MG63 (cell line): ENCODE data around the gene VNN1. TPM values are rescaled to one million over a fixed set of nuclear protein-coding genes. Genes with fewer than 3 reads are reported as not detected.
"Not testable (repeated sequence)": the region's sequence is repeated elsewhere in the genome, so short reads cannot be mapped to it uniquely, and the experiment has no call there.

Experiments
- DNase-seq: peaks from one replicate; pipeline ENCODE4 v3.0.0-alpha.2; 2020
- H3K27me3 ChIP-seq: fragments of 250-450 bp; sonication (Bioruptor Pico); 2 replicates; pipeline ENCODE4 v1.5.1; 2020; ENCODE audit warnings: mild to moderate bottlenecking, moderate library complexity
- H3K36me3 ChIP-seq: fragments of 250-450 bp; sonication (Bioruptor Pico); 2 replicates; pipeline ENCODE4 v1.5.1; 2020; ENCODE audit warnings: mild to moderate bottlenecking, moderate library complexity
- H3K4me3 ChIP-seq: fragments of 250-450 bp; sonication (Bioruptor Pico); 2 replicates; pipeline ENCODE4 v1.5.1; 2020; ENCODE audit warnings: mild to moderate bottlenecking, moderate library complexity
- H3K9me3 ChIP-seq: fragments of 250-450 bp; sonication (Bioruptor Pico); 2 replicates; pipeline ENCODE4 v1.5.1; 2020; ENCODE audit warnings: mild to moderate bottlenecking, moderate library complexity
- total RNA-seq: library from RNA; depleted of rRNA; stranded (reverse); fragments of >200 nt; shearing (Covaris generic); gene quantifications from 2 replicates; pipeline ENCODE4 v1.2.3, GENCODE V29; 2014; ENCODE audit warnings: low replicate concordance

The VNN1 gene
- total RNA-seq, 1 experiment from 2014 or later = not detected

DNA sequence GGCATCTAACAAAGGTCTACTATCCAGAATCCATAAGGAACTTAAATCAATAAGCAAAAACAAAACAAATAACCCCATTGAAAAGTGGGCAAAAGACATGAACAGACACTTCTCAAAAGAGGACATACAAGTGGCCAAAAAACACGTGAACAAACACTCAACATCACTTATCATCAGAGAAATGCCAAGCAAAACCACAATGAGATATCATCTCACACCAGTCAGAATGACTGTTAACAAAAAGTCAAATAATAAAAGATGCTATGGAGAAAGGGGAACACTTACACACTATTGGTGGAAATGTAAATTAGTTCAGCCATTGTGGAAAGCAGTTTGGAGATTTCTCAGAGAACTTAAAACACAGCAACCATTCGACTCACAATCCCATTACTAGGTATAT is 19.4 kb upstream of the VNN1 start:
- DNase-seq = no peak
- Histone ChIP-seq H3K9me3 (no peaks in the 10 kb centered on the region), H3K27me3 (no peaks in the 10 kb centered on the region), H3K4me3 (no peak overlapping the region), H3K36me3 (no peaks in the 10 kb centered on the region)

DNA sequence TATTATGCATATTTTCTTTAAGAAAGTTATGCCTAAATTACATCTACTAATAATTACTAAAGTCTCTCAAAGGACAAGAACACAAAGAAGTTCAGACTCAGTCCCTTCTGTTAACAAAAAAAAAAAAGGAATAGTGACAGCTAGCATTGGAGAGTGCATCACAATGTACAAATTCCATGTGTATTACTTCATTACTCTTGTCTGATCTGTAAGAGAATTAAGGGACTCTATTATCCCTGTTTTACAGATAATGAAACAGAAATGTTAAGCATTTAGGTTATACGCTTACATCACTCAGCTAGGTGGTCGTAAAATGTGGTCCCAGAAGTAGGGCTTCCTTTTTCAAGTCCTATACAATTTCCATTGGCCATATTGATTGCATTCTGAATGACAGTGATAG is 17.2 kb upstream of the VNN1 start:
- Histone ChIP-seq H3K36me3 (no peaks in the 10 kb centered on the region), H3K4me3 (no peak overlapping the region), H3K9me3 (no peaks in the 10 kb centered on the region), H3K27me3 (no peaks in the 10 kb centered on the region)
- DNase-seq = no peak

DNA sequence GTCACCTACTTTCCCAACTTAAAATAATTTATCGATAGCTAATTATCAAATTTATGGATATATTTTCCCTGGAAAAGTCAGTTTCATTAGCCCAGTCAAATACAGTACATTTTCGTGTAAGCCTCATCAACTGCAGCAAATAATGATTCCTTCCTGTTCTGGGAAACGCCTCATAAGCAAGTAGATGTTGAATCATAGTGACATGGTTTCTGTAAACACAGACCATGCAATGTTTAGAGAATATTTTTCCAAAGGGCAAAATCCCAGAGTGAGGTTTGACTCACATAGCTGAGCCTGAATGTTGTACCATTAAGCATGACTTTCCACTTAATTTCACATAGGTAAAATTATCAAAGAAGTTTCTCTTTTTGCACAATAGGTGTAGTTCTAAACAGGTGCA is 16.7 kb upstream of the VNN1 start:
- DNase-seq = no peak
- H3K9me3 ChIP-seq = no peaks in the 10 kb centered on the region
- no peaks in the 10 kb centered on the region for H3K27me3 ChIP-seq
- no peaks in the 10 kb centered on the region for H3K36me3 ChIP-seq
- H3K4me3 ChIP-seq = no peak overlapping the region

DNA sequence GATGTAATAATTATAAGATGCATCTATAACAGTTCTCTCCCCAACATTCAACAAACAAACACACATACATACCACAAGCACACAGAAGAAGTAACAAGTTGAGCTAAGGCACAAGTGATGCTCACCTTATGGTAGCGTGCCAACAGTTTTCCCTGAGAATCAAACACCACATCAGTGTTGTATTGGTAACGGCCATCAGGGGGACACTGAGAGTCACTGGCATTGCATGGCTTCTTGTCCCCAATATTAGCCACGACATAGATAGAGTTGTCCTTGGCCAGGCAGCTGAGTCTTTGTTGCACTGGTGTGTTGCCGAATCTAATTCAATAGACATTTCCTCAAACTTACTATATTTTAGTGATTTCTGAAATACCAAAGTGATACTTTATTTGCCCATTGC is 14.8 kb upstream of the VNN1 start:
- DNase-seq = no peak

DNA sequence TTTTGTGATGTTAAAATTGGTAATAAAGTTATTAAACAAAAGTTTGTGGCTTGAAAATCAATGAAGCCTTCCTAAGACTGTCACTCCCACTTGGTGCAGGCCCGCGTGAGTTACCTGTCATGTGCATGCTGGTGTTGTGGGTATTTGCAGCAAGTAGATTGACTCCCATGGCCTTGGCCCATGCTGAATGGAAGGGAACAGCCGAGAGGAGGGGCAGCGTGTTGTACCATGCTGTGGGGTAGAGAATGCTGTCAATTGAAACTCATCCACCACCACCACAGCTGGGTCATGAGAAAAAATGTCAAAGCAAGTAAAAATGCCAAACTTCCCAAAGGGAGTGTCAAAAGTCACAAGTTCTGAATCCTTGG is 12.7 kb upstream of the VNN1 start:
- DNase-seq = no peak
- H3K4me3 ChIP-seq = no peak overlapping the region

More for the DNA sequence above, 14.8 kb upstream of the VNN1 start:
- no peaks in the 10 kb centered on the region for H3K9me3 ChIP-seq
- no peaks in the 10 kb centered on the region for H3K36me3 ChIP-seq
- H3K27me3 ChIP-seq = no peaks in the 10 kb centered on the region
- H3K4me3 ChIP-seq = no peak overlapping the region

DNA sequence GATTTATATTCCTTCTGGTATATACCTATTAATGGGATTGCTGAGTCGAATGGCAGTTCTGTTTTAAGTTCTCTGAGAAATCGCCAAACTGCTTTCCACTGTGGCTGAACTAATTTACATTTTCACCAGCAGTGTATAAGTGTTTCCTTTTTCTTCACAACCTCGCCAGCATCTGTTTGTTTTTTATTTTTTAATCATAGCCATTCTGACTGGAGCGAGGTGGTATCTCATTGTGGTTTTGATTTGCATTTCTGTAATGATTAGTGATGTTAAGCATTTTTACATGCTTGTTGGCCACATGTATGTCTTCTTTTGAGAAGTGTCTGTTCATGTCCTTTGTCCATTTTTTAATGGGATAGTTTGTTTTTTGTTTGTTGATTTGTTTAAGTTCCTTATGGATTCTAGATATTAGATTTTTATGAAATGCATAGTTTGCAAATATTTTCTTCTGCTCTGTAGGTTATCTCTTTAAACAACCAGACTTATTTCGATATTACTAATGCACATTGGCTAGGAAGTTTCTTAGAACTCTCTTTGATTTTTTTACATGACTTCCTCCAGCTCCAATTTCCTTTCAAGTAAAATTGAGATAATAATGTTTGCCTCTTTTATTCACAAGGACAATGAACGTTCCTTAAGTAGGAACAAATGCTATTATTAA is 12.2 kb upstream of the VNN1 start:
- no peak for DNase-seq
- H3K9me3 ChIP-seq = no peaks in the 10 kb centered on the region
- H3K27me3 ChIP-seq = no peaks in the 10 kb centered on the region
- H3K4me3 ChIP-seq = no peak overlapping the region
- H3K36me3 ChIP-seq = no peaks in the 10 kb centered on the region

More for the DNA sequence above, 12.7 kb upstream of the VNN1 start:
- Histone ChIP-seq H3K27me3 (no peaks in the 10 kb centered on the region), H3K9me3 (no peaks in the 10 kb centered on the region), H3K36me3 (no peaks in the 10 kb centered on the region)

DNA sequence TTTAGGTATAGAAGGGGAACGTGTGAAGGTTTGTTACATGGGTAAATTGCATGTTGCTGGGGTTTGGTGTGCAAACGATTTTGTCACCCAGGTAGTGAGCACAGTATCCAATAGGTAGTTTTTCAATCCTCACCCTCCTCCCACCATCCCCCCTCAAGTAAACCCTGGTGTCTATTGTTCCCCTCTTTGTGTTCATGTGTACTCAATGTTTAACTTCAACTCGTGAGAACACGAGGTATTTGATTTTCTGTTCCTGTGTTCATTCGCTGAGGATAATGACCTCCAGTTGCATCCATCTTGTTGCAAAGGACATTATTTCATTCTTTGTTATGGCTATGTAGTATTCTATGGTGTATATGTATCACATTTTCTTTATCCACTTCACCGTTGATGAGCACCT is 11.6 kb upstream of the VNN1 start:
- DNase-seq = no peak
- H3K9me3 ChIP-seq = no peaks in the 10 kb centered on the region
- H3K36me3 ChIP-seq = no peaks in the 10 kb centered on the region
- no peak overlapping the region for H3K4me3 ChIP-seq
- no peaks in the 10 kb centered on the region for H3K27me3 ChIP-seq

DNA sequence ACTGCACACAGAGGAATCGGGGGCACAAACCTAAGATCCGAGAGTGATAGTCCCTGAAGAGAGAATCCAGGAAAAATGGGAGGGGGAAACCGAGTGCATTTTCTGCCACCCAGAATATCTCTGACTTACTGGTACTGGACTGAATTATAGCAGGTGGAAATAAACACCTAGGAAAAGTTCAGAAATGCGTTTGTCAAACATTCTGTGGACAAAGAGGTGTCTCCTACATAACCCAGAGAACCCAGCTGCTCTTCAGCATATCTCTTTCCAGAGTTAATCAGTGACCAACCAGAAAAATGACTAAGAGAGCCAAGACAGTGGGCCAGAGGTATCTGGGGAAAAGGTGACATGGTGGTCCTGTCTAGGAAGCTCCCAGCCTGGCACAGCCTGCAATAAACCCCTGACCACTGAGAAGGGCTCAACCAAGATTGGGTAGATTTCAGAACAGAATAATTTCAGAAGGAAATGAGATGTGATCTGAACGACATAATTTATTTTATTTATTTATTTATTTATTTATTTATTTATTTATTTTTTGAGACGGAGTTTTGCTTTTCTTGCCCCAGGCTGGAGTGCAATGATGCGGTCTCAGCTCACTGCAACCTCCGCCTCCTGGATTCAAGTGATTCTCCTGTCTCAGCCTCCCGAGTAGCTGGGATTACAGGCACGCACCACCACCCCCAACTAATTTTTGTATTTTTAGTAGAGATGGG is 6.0 kb upstream of the VNN1 start:
- DNase-seq = no peak
- H3K27me3 ChIP-seq = no peaks in the 10 kb centered on the region
- no peaks in the 10 kb centered on the region for H3K9me3 ChIP-seq
- no peaks in the 10 kb centered on the region for H3K36me3 ChIP-seq
- H3K4me3 ChIP-seq = no peak overlapping the region

DNA sequence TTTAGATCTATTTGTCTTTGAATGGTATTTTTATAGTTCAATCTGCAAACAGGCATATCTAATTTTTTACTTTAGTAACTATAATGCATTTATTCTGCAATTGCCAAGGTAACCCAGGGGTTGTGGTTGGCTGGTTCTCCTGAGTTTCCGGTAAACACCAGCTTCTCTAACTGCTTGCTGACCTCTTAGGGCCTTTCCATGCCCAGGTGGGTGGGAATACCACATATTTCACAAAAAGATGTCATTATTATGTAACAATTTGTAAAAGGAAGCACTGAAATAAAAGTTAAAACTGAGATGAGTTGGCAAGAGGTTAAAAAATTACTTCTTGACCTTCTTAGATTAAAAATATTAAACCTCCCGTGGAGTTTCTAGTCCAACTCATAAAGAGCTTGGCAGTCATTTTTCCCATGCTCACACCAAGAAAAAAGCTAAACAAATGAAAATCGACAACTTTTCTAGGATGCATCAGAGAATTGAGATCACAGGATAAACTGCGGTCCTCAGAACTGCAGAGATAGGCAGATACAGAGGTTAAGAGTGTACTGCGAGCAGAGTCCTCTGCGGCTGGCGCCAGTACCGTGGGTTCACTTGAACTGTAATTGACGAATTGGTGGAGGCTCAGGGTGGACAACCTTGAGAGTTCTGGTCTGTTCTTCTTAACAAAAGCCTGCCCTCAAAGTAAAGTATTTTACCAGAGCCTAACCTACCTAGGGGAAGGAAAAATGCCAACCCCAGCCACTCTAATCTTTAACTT is 2.2 kb upstream of the VNN1 start:
- Histone ChIP-seq H3K36me3 (no peaks in the 10 kb centered on the region), H3K4me3 (no peak overlapping the region), H3K27me3 (no peaks in the 10 kb centered on the region), H3K9me3 (no peaks in the 10 kb centered on the region)
- DNase-seq = no peak

DNA sequence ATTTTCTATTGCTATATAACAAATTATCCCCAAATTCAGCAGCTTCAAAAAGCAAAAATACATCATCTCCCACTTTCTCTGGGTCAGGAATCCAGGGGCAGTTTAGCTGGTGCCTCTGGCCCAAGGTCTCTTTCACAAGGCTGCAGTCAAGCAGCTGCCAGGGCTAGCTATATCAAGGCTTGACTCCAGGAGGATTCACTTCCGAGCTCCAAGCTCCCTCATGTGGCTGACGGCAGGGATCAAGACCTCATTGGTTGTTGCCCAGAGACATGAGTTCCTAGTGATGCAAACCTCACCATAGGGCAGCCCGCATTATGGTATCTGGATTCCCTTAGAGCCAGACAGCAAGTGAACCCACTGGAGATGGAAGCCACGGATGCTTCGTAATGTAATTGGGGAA is 1.3 kb upstream of the VNN1 start:
- Histone ChIP-seq H3K36me3 (no peaks in the 10 kb centered on the region), H3K4me3 (no peak overlapping the region), H3K27me3 (no peaks in the 10 kb centered on the region), H3K9me3 (0 out of 2 replicates have a peak, but pooled peaks cover 1% of the 10 kb centered on the region)
- DNase-seq = peak; percentile 67

DNA sequence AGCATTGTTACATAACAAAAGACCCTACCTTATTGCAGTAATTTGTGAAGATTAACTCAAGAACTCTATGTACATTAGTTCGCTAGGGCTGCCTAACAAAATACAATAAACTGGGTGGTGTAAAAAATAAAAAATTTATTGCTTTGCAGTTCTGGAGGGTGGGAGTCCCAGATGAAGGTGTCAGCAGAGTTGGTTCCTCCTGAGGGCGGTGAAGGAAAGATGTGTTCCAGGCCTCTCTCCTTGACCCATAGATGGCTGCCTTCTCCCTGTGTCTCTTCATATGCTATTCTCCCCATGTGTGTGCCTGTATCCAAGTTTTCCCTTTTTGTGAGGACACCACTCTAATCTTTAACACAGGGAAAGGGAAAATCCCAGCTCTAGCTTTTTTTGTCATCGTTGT is 305 bp upstream of the VNN1 start:
- DNase-seq = no peak
- Histone ChIP-seq H3K36me3 (no peaks in the 10 kb centered on the region), H3K27me3 (no peaks in the 10 kb centered on the region), H3K9me3 (0 out of 2 replicates have a peak, but pooled peaks cover 1% of the 10 kb centered on the region), H3K4me3 (no peak overlapping the region)

DNA sequence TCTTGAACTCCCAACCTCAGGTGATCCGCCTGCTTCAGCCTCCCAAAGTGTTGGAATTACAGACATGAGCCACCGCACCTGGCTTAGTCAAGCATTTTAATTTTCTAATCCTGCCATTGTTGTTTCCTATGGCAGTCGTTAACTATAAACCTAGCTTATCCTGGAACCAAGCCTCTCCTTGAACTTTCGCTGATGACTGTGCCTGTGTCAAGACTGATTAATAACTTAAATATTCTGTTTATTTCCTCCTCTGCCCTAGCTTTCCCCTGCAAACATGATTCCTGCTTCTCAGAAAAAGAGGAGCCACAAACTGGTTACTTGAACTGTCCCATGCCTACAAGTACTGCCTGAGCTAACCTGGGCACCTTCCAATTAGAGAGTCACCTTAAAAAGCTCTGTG is 1.5 kb downstream of the VNN1 start:
- Histone ChIP-seq H3K4me3 (no peak overlapping the region), H3K36me3 (no peaks in the 10 kb centered on the region), H3K9me3 (0 out of 2 replicates have a peak, but pooled peaks cover 1% of the 10 kb centered on the region), H3K27me3 (no peaks in the 10 kb centered on the region)
- peak; percentile 29 for DNase-seq

DNA sequence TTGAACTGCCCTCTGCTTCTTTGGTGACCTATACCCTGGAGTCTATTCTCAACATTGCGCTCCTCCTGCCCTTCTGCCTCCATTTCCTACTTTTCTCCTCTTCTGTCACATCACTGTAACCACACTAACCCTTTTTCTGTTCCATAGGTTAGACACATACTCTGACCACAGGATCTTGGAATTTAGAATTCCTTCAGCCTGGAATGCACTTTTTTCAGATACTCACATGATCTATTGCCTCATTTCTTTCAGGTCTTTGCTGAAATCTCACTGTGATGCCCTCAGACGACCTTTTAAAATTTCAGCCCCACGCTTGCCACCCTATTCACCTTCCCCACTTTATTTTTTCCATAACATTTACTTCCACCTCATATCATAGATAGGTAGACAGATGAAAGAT is 5.1 kb downstream of the VNN1 start:
- no peaks in the 10 kb centered on the region for H3K36me3 ChIP-seq
- DNase-seq = no peak

DNA sequence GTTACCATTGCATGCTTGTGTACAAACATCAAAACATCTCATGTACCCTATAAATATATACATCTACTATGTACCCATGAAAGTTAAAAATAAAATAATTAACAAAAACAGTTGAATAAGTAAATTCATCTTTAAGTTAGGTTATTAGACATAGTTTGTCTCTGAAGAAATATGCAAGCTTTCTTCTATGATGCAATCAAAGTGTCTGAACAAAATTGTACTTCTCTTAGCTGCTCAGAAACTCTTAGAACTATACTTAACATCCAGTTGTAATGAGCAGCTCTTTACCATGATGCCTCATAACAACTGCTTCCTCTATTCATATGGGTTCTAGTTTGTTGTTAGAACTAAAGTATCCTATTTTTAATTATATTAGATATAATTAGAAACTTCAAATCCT is 5.9 kb downstream of the VNN1 start:
- no peaks in the 10 kb centered on the region for H3K27me3 ChIP-seq
- H3K36me3 ChIP-seq = no peaks in the 10 kb centered on the region
- DNase-seq = no peak
- no peak overlapping the region for H3K4me3 ChIP-seq
- H3K9me3 ChIP-seq = peaks cover 8% of the 10 kb centered on the region; the same call in 1 of the 2 replicates

More for the DNA sequence above, 5.1 kb downstream of the VNN1 start:
- no peaks in the 10 kb centered on the region for H3K27me3 ChIP-seq
- no peak overlapping the region for H3K4me3 ChIP-seq
- H3K9me3 ChIP-seq = peaks cover 8% of the 10 kb centered on the region; the same call in 1 of the 2 replicates

DNA sequence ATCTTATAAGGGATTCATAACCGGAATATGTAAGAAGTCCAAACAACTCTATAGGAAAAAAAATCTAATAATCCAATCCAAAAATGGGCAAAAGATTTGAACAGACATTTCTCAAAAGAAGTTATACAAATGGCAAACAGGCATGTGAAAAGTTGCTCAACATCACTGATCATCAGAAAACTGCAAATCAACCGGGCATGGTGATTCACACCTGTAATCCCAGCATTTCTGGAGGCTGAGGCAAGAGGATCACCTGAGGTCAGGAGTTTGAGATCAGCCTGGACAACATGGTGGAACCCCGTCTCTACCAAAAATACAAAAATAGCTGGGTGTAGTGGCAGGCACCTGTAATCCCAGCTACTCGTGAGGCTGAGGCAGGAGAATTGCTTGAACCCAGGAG is 7.1 kb downstream of the VNN1 start:
- not testable (repeated sequence) for H3K36me3 ChIP-seq, H3K4me3 ChIP-seq, H3K9me3 ChIP-seq, H3K27me3 ChIP-seq, DNase-seq

DNA sequence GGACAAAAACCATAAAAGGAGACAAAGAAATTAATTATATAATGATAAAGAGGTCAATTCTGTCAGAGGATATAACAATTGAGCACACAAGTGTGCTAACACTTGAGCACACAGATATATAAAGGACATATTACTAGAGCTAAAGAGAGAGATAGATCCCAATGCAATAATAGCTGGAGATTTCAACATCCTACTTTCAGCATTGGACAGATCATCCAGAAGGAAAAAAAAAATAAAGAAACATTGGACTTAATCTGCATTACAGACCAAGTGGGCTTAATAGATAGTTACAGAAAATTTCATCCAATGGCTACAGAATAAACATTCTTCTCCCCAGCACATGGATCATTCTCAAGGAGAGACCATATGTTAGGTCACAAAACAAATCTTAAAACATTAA is 9.9 kb downstream of the VNN1 start:
- Histone ChIP-seq H3K9me3 (peaks cover 7% of the 10 kb centered on the region; the same call in 1 of the 2 replicates), H3K36me3 (no peaks in the 10 kb centered on the region), H3K4me3 (no peak overlapping the region), H3K27me3 (no peaks in the 10 kb centered on the region)
- no peak for DNase-seq

DNA sequence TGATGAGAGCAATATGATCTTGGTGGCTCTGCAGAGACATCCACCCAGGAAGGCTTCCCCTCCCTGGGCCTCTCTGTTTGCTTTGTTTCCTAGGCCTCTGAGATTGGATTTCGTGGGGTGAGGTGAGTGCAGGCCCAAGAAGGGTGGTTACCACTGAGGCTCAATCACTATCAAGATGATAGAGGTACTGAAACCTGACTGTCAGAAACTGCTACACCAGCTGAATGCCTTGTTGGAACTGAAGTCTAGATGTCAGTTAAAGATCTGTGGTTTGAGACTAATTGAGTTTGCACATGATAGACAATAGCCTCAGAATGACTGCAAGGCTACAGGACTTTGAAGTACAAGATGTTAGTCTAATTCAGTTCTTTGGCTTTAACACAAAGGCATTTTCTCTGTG is 15.2 kb downstream of the VNN1 start:
- no peaks in the 10 kb centered on the region for H3K27me3 ChIP-seq
- H3K9me3 ChIP-seq = peaks cover 11% of the 10 kb centered on the region
- no peaks in the 10 kb centered on the region for H3K36me3 ChIP-seq
- no peak overlapping the region for H3K4me3 ChIP-seq
- DNase-seq = no peak
